ENCODE data around the gene PKNOX1.
"Not testable (repeated sequence)": the region's sequence is repeated elsewhere in the genome, so short reads cannot be mapped to it uniquely, and the experiment has no call there.

GRCh38 chr21:43065991-43066390 lies 91.6 kb downstream of the PKNOX1 start:
- not testable (repeated sequence) for TF ChIP-seq CTCF, POLR2A (IDR thresholded peaks at IDR 0.05)
